Hepatocyte (in vitro differentiated cells): ENCODE measurements around the gene KDM8. TPM values are rescaled to one million over a fixed set of nuclear protein-coding genes. Genes with fewer than 3 reads are reported as not detected.

Experiments used
- DNase-seq: peaks from one replicate; pipeline ENCODE4 v3.0.0-alpha.2; 2016; ENCODE audit warnings: low spot score
- H2AFZ ChIP-seq: fragments of 200-600 bp; sonication (generic); 2 replicates; pipeline ENCODE4 v1.6.0; 2016; ENCODE audit warnings: antibody characterized with exemption, mild to moderate bottlenecking
- H3K27ac ChIP-seq: fragments of 200-600 bp; sonication (generic); 2 replicates; pipeline ENCODE4 v1.5.1; 2016; ENCODE audit warnings: mild to moderate bottlenecking
- H3K27me3 ChIP-seq: fragments of 200-600 bp; sonication (generic); 2 replicates; pipeline ENCODE4 v1.6.1; 2016
- H3K36me3 ChIP-seq: fragments of 200-600 bp; sonication (generic); replicated peaks from 2 replicates; pipeline ENCODE4 v1.5.1; 2016; ENCODE audit warnings: low read depth; ENCODE audit not compliant: insufficient read depth
- H3K4me1 ChIP-seq: fragments of 200-600 bp; sonication (generic); 2 replicates; pipeline ENCODE4 v1.5.1; 2016; ENCODE audit warnings: mild to moderate bottlenecking, moderate library complexity; ENCODE audit not compliant: insufficient read depth
- H3K4me2 ChIP-seq: fragments of 200-600 bp; sonication (generic); 2 replicates; pipeline ENCODE4 v1.6.0; 2016
- H3K4me3 ChIP-seq: fragments of 200-600 bp; sonication (generic); 2 replicates; pipeline ENCODE4 v1.5.1; 2016; ENCODE audit warnings: mild to moderate bottlenecking
- H3K79me2 ChIP-seq: fragments of 200-600 bp; sonication (generic); 2 replicates; pipeline ENCODE4 v1.6.0; 2017; ENCODE audit warnings: mild to moderate bottlenecking
- H3K9me2 ChIP-seq: fragments of 200-600 bp; sonication (generic); replicated peaks from 2 replicates; pipeline ENCODE4 v1.6.0; 2017; ENCODE audit warnings: mild to moderate bottlenecking; ENCODE audit not compliant: insufficient read depth
- H3K9me3 ChIP-seq: fragments of 200-600 bp; sonication (generic); 2 replicates; pipeline ENCODE4 v1.5.1; 2016; ENCODE audit warnings: low read depth, mild to moderate bottlenecking
- H4K20me1 ChIP-seq: fragments of 200-600 bp; sonication (generic); 2 replicates; pipeline ENCODE4 v1.6.0; 2016; ENCODE audit warnings: mild to moderate bottlenecking; ENCODE audit not compliant: insufficient read depth, poor library complexity, severe bottlenecking
- EZH2 ChIP-seq: fragments of 200-600 bp; sonication (generic); IDR thresholded peaks from 2 replicates; pipeline ENCODE4 v1.6.1; 2016; ENCODE audit warnings: antibody characterized with exemption, mild to moderate bottlenecking, borderline replicate concordance
- EZH2phosphoT487 ChIP-seq: fragments of 200-600 bp; sonication (generic); IDR thresholded peaks from one replicate; pipeline ENCODE4 v1.6.1; 2018; ENCODE audit warnings: antibody characterized with exemption, mild to moderate bottlenecking, low read depth, moderate library complexity; ENCODE audit not compliant: unreplicated experiment, severe bottlenecking
- WGBS: methylation state at CpG from one replicate; pipeline ENCODE4 v1.1.6; 2016; ENCODE audit warnings: low lambda C conversion rate; ENCODE audit errors: missing lambda C conversion rate; 5-methylcytosine and 5-hydroxymethylcytosine counted together
- polyA plus RNA-seq: library from polyadenylated mRNA; unstranded; fragments of >200 nt; fragmentation: Nextera tagmentation; extraction: Ambion mirVana; gene quantifications from 2 replicates; pipeline ENCODE4 v1.2.1, GENCODE V29; 2016
- total RNA-seq: library from RNA; depleted of rRNA; stranded (reverse); fragments of >200 nt; gene quantifications from 2 replicates; pipeline ENCODE4 v1.2.3, GENCODE V29; 2014
- TF ChIP-seq, protein P1 (sequence below): fragments of 200-600 bp; sonication (generic); IDR thresholded peaks from 2 replicates; pipeline ENCODE4 v1.5.1; 2016; ENCODE audit warnings: antibody characterized with exemption, mild to moderate bottlenecking; ENCODE audit not compliant: poor library complexity

The KDM8 gene
- total and polyA plus RNA-seq, 2 experiments from 2014 or later, result 7.2 to 9.7 TPM

DNA sequence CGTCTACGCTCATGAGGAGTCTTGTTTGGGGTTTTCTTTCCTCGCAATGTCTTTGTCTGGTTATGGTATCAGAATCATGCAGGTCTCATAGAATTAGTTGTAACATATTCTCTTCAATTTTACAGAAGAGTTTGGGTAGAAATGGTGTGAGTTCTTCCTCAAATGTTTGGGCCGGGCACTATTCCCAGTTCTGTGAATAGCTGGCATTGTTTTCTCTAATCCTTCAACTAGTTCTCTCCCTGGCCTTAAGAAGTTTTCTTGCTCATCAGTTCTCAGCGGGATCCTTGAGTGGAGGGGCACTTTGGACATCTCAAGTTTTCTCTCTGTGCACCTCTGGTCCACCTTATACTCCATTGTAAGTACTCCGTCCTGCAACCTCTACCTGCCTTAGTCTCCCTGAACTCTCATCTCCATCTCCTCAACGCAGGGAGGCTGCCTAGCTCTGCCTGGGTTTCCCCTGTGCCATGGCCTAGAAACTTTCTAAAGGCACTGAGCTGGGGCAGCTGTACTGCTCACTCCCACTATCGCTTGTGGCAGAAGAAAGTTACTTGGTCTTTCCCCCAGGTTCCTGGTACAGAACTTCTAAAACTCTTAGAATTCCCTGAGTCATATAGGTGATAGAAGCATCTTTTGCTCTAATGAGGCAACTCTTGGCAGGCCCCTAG is 48.3 kb downstream of the KDM8 start:
- WGBS, result 97% methylated on average over 8 of the region's 8 CpGs
- TF ChIP-seq EZH2phosphoT487 (no peak), EZH2 (no peak)
- TF ChIP-seq, protein P1, sequence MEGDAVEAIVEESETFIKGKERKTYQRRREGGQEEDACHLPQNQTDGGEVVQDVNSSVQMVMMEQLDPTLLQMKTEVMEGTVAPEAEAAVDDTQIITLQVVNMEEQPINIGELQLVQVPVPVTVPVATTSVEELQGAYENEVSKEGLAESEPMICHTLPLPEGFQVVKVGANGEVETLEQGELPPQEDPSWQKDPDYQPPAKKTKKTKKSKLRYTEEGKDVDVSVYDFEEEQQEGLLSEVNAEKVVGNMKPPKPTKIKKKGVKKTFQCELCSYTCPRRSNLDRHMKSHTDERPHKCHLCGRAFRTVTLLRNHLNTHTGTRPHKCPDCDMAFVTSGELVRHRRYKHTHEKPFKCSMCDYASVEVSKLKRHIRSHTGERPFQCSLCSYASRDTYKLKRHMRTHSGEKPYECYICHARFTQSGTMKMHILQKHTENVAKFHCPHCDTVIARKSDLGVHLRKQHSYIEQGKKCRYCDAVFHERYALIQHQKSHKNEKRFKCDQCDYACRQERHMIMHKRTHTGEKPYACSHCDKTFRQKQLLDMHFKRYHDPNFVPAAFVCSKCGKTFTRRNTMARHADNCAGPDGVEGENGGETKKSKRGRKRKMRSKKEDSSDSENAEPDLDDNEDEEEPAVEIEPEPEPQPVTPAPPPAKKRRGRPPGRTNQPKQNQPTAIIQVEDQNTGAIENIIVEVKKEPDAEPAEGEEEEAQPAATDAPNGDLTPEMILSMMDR, result no peak
- no peaks in the 10 kb centered on the region for H3K9me3 ChIP-seq
- H3K79me2 ChIP-seq, result no peaks in the 10 kb centered on the region
- H4K20me1 ChIP-seq, result no peaks in the 10 kb centered on the region
- H3K4me2 ChIP-seq, result no peak overlapping the region
- H2AFZ ChIP-seq, result no peak overlapping the region
- no peak overlapping the region for H3K27ac ChIP-seq
- no peaks in the 10 kb centered on the region for H3K4me1 ChIP-seq
- no peak for DNase-seq
- no peaks in the 10 kb centered on the region for H3K36me3 ChIP-seq
- no peaks in the 10 kb centered on the region for H3K27me3 ChIP-seq
- no peaks in the 10 kb centered on the region for H3K9me2 ChIP-seq
- H3K4me3 ChIP-seq, result no peak overlapping the region

DNA sequence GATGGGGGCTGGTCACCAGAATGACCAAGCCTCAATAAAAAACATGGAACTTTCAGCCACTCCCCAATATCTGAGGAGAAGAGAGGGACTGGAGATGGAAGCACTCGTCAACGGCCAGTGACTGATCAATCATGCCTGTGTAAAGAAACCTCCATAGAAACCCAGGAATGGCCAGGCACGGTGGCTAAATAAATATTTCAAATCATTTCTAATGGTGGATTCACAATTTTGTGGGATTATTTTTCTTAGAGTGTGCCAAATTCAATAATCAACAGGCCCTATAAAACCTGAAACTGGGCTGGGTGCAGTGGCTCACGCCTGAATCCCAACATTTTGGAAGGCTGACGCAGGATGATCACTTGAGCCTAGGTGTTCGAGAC is 48.9 kb downstream of the KDM8 start:
- Histone ChIP-seq H3K36me3 (no peaks in the 10 kb centered on the region), H3K27me3 (no peaks in the 10 kb centered on the region), H3K79me2 (no peaks in the 10 kb centered on the region), H4K20me1 (no peaks in the 10 kb centered on the region), H3K9me2 (no peaks in the 10 kb centered on the region), H3K4me2 (no peak overlapping the region), H3K4me3 (no peak overlapping the region), H2AFZ (no peak overlapping the region), H3K9me3 (no peaks in the 10 kb centered on the region), H3K27ac (no peak overlapping the region), H3K4me1 (no peaks in the 10 kb centered on the region)
- DNase-seq, result no peak
- 94% methylated on average over 6 of the region's 6 CpGs for WGBS
- TF ChIP-seq, protein P1, result no peak
- TF ChIP-seq EZH2phosphoT487 (no peak), EZH2 (no peak)

DNA sequence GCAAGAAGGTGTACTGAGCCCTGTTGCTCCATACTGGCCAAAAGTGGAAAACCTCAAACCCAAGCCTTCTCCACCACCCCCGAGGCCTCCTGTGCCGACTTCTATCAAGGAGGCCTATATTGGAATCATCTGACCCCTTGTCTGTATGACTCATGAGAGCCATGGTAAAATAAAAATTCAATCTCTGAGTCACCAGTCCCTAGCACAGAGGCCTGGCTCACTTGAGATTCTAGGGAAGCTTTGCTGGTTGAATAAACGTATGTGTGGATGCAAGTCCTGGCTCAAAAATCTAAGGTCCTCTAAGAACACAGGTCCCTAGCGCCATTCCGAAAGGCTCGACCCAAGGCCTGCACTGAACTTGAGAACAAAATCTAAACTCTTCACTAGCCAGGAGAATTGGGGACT is 50.2 kb downstream of the KDM8 start:
- 90% methylated on average over 6 of the region's 6 CpGs for WGBS
- Histone ChIP-seq H3K27me3 (no peaks in the 10 kb centered on the region), H2AFZ (no peak overlapping the region), H3K79me2 (no peaks in the 10 kb centered on the region), H3K4me2 (no peak overlapping the region), H3K4me3 (no peak overlapping the region), H3K27ac (peak overlapping the region; percentile 12), H4K20me1 (no peaks in the 10 kb centered on the region), H3K9me3 (no peaks in the 10 kb centered on the region), H3K36me3 (no peaks in the 10 kb centered on the region), H3K4me1 (peaks cover 6% of the 10 kb centered on the region), H3K9me2 (no peaks in the 10 kb centered on the region)
- DNase-seq, result no peak
- TF ChIP-seq EZH2 (no peak), EZH2phosphoT487 (no peak)
- TF ChIP-seq, protein P1, result no peak
